Endodermal cell (in vitro differentiated cells): ENCODE results near the gene COL4A5. TPM values are rescaled to one million over a fixed set of nuclear protein-coding genes. Genes with fewer than 3 reads are reported as not detected.

Experiments used
- DNase-seq: peaks from one replicate; pipeline ENCODE4 v3.0.0-alpha.2; 2017
- H3K27ac ChIP-seq: 2 replicates; pipeline ENCODE4 v1.5.1; 2013; ENCODE audit warnings: mild to moderate bottlenecking, low read depth, low read length, moderate library complexity
- H3K27me3 ChIP-seq: 2 replicates; pipeline ENCODE4 v1.6.1; 2013; ENCODE audit warnings: mild to moderate bottlenecking, low read length, moderate library complexity; ENCODE audit not compliant: insufficient read depth, control insufficient read depth, poor library complexity, severe bottlenecking
- H3K36me3 ChIP-seq: 2 replicates; pipeline ENCODE4 v1.7.0; 2013; ENCODE audit warnings: mild to moderate bottlenecking, low read length, moderate library complexity; ENCODE audit not compliant: control insufficient read depth, insufficient read depth
- H3K4me1 ChIP-seq: one replicate; pipeline ENCODE4 v1.7.0; 2013; ENCODE audit warnings: low read length; ENCODE audit not compliant: control insufficient read depth, insufficient read depth
- H3K4me3 ChIP-seq: 2 replicates; pipeline ENCODE4 v1.5.1; 2013; ENCODE audit warnings: mild to moderate bottlenecking, low read length, moderate library complexity
- H3K9ac ChIP-seq: 2 replicates; pipeline ENCODE4 v1.6.1; 2013; ENCODE audit warnings: mild to moderate bottlenecking, low read length, moderate library complexity; ENCODE audit not compliant: poor library complexity, severe bottlenecking; ENCODE audit errors: extremely low read depth
- H3K9me3 ChIP-seq: 2 replicates; pipeline ENCODE4 v1.6.1; 2013; ENCODE audit warnings: mild to moderate bottlenecking, low read length, moderate library complexity; ENCODE audit not compliant: control insufficient read depth
- H3K27ac Mint-ChIP-seq: 2 replicates; pipeline ENCODE4 v1.8.0; 2020; ENCODE audit warnings: mixed read lengths
- H3K27me3 Mint-ChIP-seq: 2 replicates; pipeline ENCODE4 v1.8.0; 2021; ENCODE audit warnings: mild to moderate bottlenecking, mixed read lengths; ENCODE audit not compliant: insufficient read depth
- H3K36me3 Mint-ChIP-seq: 2 replicates; pipeline ENCODE4 v1.8.0; 2020; ENCODE audit warnings: low read depth, mixed read lengths
- H3K4me1 Mint-ChIP-seq: 2 replicates; pipeline ENCODE4 v1.8.0; 2020; ENCODE audit warnings: mixed read lengths
- H3K4me3 Mint-ChIP-seq: 2 replicates; pipeline ENCODE4 v1.8.0; 2020; ENCODE audit warnings: mild to moderate bottlenecking, moderate library complexity, mixed read lengths
- H3K9me3 Mint-ChIP-seq: 2 replicates; pipeline ENCODE4 v1.8.0; 2020; ENCODE audit warnings: mild to moderate bottlenecking, mixed read lengths
- CTCF ChIP-seq: fragments of 200-600 bp; sonication (generic); conservative IDR thresholded peaks from 2 replicates; pipeline ENCODE4 v1.5.0; 2021; ENCODE audit warnings: antibody characterized with exemption, mild to moderate bottlenecking
- WGBS, 2 experiments: methylation state at CpG; one replicate each; pipeline versions ENCODE4 v1.1.5 to v1.1.7; 2013; ENCODE audit warnings: missing lambda C conversion rate in 2 of 2, mixed read lengths in 1 of 2; ENCODE audit not compliant: insufficient coverage in 1 of 2, insufficient read length in 1 of 2; 5-methylcytosine and 5-hydroxymethylcytosine counted together
- total RNA-seq, 2 donors: library from RNA; stranded (reverse); fragmentation: NEBNext Ultra II Directional in 1 of 2; extraction: Animal tissue kit (Norgen Biotek cat#: 25700) in 1 of 2; gene quantifications; 2 replicates in 1 of 2; 3 replicates in 1 of 2; pipeline ENCODE4 v1.2.1, GENCODE V29; 2021

The COL4A5 gene
- total RNA-seq, 2 donors from 2014 or later = 212 to 365 TPM

DNA sequence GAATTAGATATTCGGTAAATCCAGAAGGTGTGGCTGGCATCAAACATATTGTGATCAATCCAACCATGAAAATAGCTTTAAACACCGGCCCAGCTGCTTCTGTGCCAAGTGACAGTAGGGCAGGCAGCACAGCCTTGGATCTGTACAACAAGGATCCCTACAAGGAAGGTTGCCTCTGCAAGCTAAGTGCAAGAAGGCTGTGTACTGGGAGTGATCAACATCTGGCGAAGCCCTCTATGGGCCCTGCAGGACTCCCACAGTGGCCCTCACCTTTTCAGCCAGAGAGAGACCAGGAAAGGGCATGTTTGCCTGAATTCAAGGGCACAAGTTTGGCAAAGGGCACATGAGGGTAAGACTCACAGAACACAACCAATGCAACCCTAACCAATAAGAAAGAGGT is 287.1 kb downstream of the COL4A5 start:
- Mint-ChIP-seq H3K27me3 (peaks cover 7% of the 10 kb centered on the region), H3K36me3 (no peaks in the 10 kb centered on the region), H3K9me3 (no peaks in the 10 kb centered on the region), H3K4me1 (peaks cover 35% of the 10 kb centered on the region), H3K27ac (no peak overlapping the region), H3K4me3 (no peak overlapping the region)
- no peaks in the 10 kb centered on the region for H3K36me3 ChIP-seq
- no peak overlapping the region for H3K4me3 ChIP-seq
- no peaks in the 10 kb centered on the region for H3K4me1 ChIP-seq
- 80 to 87% methylated on average over 2 to 3 of the region's 3 CpGs for WGBS, 2 experiments
- no peak overlapping the region for H3K27ac ChIP-seq
- TF ChIP-seq CTCF = no peak
- H3K27me3 ChIP-seq = peaks cover 4% of the 10 kb centered on the region
- H3K9me3 ChIP-seq = no peaks in the 10 kb centered on the region
- no peak for DNase-seq
- H3K9ac ChIP-seq = no peak overlapping the region

- DNase-seq = peak; percentile 62
- Mint-ChIP-seq H3K4me1 (peaks cover 48% of the 10 kb centered on the region), H3K27ac (no peak overlapping the region), H3K9me3 (no peaks in the 10 kb centered on the region), H3K36me3 (no peaks in the 10 kb centered on the region), H3K27me3 (peaks cover 46% of the 10 kb centered on the region), H3K4me3 (peak overlapping the region; percentile 66)
- Histone ChIP-seq H3K4me3 (no peak overlapping the region), H3K27ac (no peak overlapping the region), H3K27me3 (peaks cover 47% of the 10 kb centered on the region), H3K36me3 (no peaks in the 10 kb centered on the region), H3K9me3 (no peaks in the 10 kb centered on the region), H3K9ac (no peak overlapping the region), H3K4me1 (no peaks in the 10 kb centered on the region)
- WGBS, 2 experiments = 23% methylated on average over 2 of the region's 2 CpGs; no CpG with 5 or more reads in 1 of the 2 experiments
- no peak for TF ChIP-seq CTCF
These were observed 291.5 kb downstream of the COL4A5 start for GRCh38 chrX:108731153-108731552.

- H3K27me3 ChIP-seq = peaks cover 54% of the 10 kb centered on the region
- H3K9me3 ChIP-seq = no peaks in the 10 kb centered on the region
- no peak overlapping the region for H3K9ac ChIP-seq
- DNase-seq = peak; percentile 87
- H3K27me3 Mint-ChIP-seq = peaks cover 51% of the 10 kb centered on the region
- no peaks in the 10 kb centered on the region for H3K4me1 ChIP-seq
- H3K27ac Mint-ChIP-seq = peak overlapping the region; percentile 53
- no peaks in the 10 kb centered on the region for H3K9me3 Mint-ChIP-seq
- 3 to 4% methylated on average over 10 to 38 of the region's 39 CpGs for WGBS, 2 experiments
- H3K36me3 Mint-ChIP-seq = no peaks in the 10 kb centered on the region
- peaks cover 48% of the 10 kb centered on the region for H3K4me1 Mint-ChIP-seq
- peak overlapping the region; percentile 69 for H3K4me3 ChIP-seq
- no peaks in the 10 kb centered on the region for H3K36me3 ChIP-seq
- peak overlapping the region; percentile 66 for H3K4me3 Mint-ChIP-seq
- no peak for TF ChIP-seq CTCF
- no peak overlapping the region for H3K27ac ChIP-seq
These were observed 293.1 kb downstream of the COL4A5 start for GRCh38 chrX:108732630-108733321.
